HepG2 (cell line): ENCODE results near the gene TULP3. TPM values are rescaled to one million over a fixed set of nuclear protein-coding genes. Genes with fewer than 3 reads are reported as not detected.

Source experiments
- BORCS8-MEF2B ChIP-seq: sonication (generic); formaldehyde crosslinking; IDR thresholded peaks from 2 replicates; pipeline ENCODE4 v1.8.0; 2022; ENCODE audit warnings: mild to moderate bottlenecking, missing genetic modification reagents
- DMAP1 ChIP-seq: IDR thresholded peaks from 2 replicates; pipeline ENCODE4 v1.6.1; 2016
- FOXA1 ChIP-seq, 2 experiments: fragments of 450-650 bp in 1 of 2; sonication (generic) in 1 of 2; formaldehyde crosslinking in 1 of 2; IDR thresholded peaks; 2 replicates each; pipeline versions ENCODE4 v1.4.0 to v1.6.1; 2016 to 2020; ENCODE audit warnings: missing genetic modification reagents in 1 of 2
- ISL2 ChIP-seq: sonication (generic); formaldehyde crosslinking; IDR thresholded peaks from 2 replicates; pipeline ENCODE4 v1.5.0; 2020; ENCODE audit warnings: missing genetic modification reagents
- MXI1 ChIP-seq: IDR thresholded peaks from 3 replicates; pipeline ENCODE4 v1.6.1; 2012; ENCODE audit warnings: low read depth, low read length, inconsistent platforms, borderline replicate concordance
- NFIB ChIP-seq: sonication (generic); formaldehyde crosslinking; IDR thresholded peaks from 2 replicates; pipeline ENCODE4 v1.9.0; 2021; ENCODE audit warnings: missing genetic modification reagents, mild to moderate bottlenecking, borderline replicate concordance
- PRPF4 ChIP-seq: fragments of 200-400 bp; formaldehyde crosslinking; IDR thresholded peaks from 2 replicates; pipeline ENCODE4 v1.6.1; 2016; ENCODE audit warnings: low read length, low read depth; ENCODE audit not compliant: poor library complexity, severe bottlenecking
- SRSF9 ChIP-seq: fragments of 200-400 bp; formaldehyde crosslinking; IDR thresholded peaks from 2 replicates; pipeline ENCODE4 v1.6.1; 2018; ENCODE audit warnings: borderline replicate concordance, mild to moderate bottlenecking, low read depth, low read length; ENCODE audit not compliant: insufficient read depth, poor library complexity, severe bottlenecking
- STAT6 ChIP-seq: sonication (generic); formaldehyde crosslinking; IDR thresholded peaks from 2 replicates; pipeline ENCODE4 v1.4.0; 2020; ENCODE audit warnings: missing genetic modification reagents, mild to moderate bottlenecking, borderline replicate concordance
- TFAP4 ChIP-seq: sonication (generic); IDR thresholded peaks from 2 replicates; pipeline ENCODE4 v1.6.1; 2016; ENCODE audit warnings: low read depth, borderline replicate concordance
- TFDP1 ChIP-seq: IDR thresholded peaks from 2 replicates; pipeline ENCODE4 v1.6.1; 2016; ENCODE audit warnings: missing compliant biosample characterization, missing genetic modification reagents, borderline replicate concordance
- ZBTB44 ChIP-seq: sonication (generic); formaldehyde crosslinking; IDR thresholded peaks from 2 replicates; pipeline ENCODE4 v1.4.0; 2020; ENCODE audit warnings: missing genetic modification reagents
- ZFP1 ChIP-seq: IDR thresholded peaks from 2 replicates; pipeline ENCODE4 v1.6.1; 2016
- ZFY ChIP-seq: sonication (generic); formaldehyde crosslinking; IDR thresholded peaks from 2 replicates; pipeline ENCODE4 v1.4.0; 2020; ENCODE audit warnings: missing genetic modification reagents
- ZNF580 ChIP-seq: IDR thresholded peaks from 2 replicates; pipeline ENCODE4 v1.6.1; 2016; ENCODE audit warnings: low read depth, borderline replicate concordance
- ZNF597 ChIP-seq: sonication (generic); formaldehyde crosslinking; IDR thresholded peaks from 2 replicates; pipeline ENCODE4 v1.5.0; 2020; ENCODE audit warnings: missing genetic modification reagents
- ZNF644 ChIP-seq: IDR thresholded peaks from 2 replicates; pipeline ENCODE4 v1.6.1; 2016; ENCODE audit warnings: low read depth
- ZNF652 ChIP-seq: IDR thresholded peaks from 2 replicates; pipeline ENCODE4 v1.6.1; 2016; ENCODE audit warnings: low read depth, borderline replicate concordance
- ZNF878 ChIP-seq: sonication (generic); formaldehyde crosslinking; IDR thresholded peaks from 2 replicates; pipeline ENCODE4 v1.8.1; 2023; ENCODE audit warnings: mild to moderate bottlenecking, missing genetic modification reagents, moderate library complexity
- polyA plus RNA-seq, 8 experiments: library from polyadenylated mRNA; depleted of rRNA in 3 of 8; stranded (reverse) in 7 of 8; unstranded in 1 of 8; fragments of >200 nt; fragmentation: Illumina TruSeq in 4 of 8; extraction: Trizol in 4 of 8; gene quantifications; 2 replicates each; pipeline versions ENCODE4 v1.2.1 to v1.2.3, GENCODE V29; 2011 to 2016; ENCODE audit warnings: low read depth in 4 of 8, missing spikeins in 1 of 8, mixed read lengths in 1 of 8; ENCODE audit not compliant: insufficient read depth in 1 of 8
- total RNA-seq, 5 experiments: library from RNA; depleted of rRNA; stranded (reverse); fragments of >200 nt; fragmentation: Illumina TruSeq; extraction: Trizol; gene quantifications; 2 replicates each; pipeline ENCODE4 v1.2.3, GENCODE V29; 2016; ENCODE audit warnings: low read depth in 1 of 5

TULP3 gene
- total and polyA plus RNA-seq, 2 of the 13 experiments (the other 11 are each of a cell fraction or from before 2014, with no cell fraction given): 11.2 to 13.2 TPM

- TF ChIP-seq STAT6 (CRISPR knock-in tag): no peak
- TF ChIP-seq ZFY (CRISPR knock-in tag): peak; percentile 80
- peak; percentile 98 for TF ChIP-seq MXI1
- TF ChIP-seq ZBTB44 (CRISPR knock-in tag): no peak
- TF ChIP-seq DMAP1: peak; percentile 59; the same call in 1 of the 2 replicates
- TF ChIP-seq ZFP1 (CRISPR knock-in tag): no peak
- TF ChIP-seq BORCS8-MEF2B: peak; percentile 88
- peak; percentile 91; the same call in 1 of the 2 replicates for TF ChIP-seq ZNF580
- TF ChIP-seq SRSF9: no peak
- no peak for TF ChIP-seq ZNF644 (CRISPR knock-in tag)
- TF ChIP-seq ZNF652 (CRISPR knock-in tag): no peak
- TF ChIP-seq PRPF4: no peak
- no peak for TF ChIP-seq NFIB (CRISPR knock-in tag)
- TF ChIP-seq FOXA1 (IDR thresholded peaks at IDR 0.05): no peak
- TF ChIP-seq FOXA1 (CRISPR knock-in tag; IDR thresholded peaks at IDR 0.05): peak; percentile 49
- no peak; the same call in 1 of the 2 replicates for TF ChIP-seq ISL2 (CRISPR knock-in tag)
- TF ChIP-seq ZNF597 (CRISPR knock-in tag): no peak
- TF ChIP-seq ZNF878 (CRISPR knock-in tag): peak; percentile 56; the same call in 1 of the 2 replicates
- no peak for TF ChIP-seq TFAP4
- peak; percentile 95 for TF ChIP-seq TFDP1
Measured at GRCh38 chr12:2890388-2891239, at the start of gene TULP3 (continued).
